Suppressor macrophage treated with lipopolysaccharide for 4 hours (primary cell): ENCODE results near the gene PCP4L1.
"Not testable (repeated sequence)": the region's sequence is repeated elsewhere in the genome, so short reads cannot be mapped to it uniquely, and the experiment has no call there.

Experiments
- DNase-seq: peaks from one replicate; pipeline ENCODE4 v3.0.0-alpha.2; 2020

PCP4L1 gene

DNA sequence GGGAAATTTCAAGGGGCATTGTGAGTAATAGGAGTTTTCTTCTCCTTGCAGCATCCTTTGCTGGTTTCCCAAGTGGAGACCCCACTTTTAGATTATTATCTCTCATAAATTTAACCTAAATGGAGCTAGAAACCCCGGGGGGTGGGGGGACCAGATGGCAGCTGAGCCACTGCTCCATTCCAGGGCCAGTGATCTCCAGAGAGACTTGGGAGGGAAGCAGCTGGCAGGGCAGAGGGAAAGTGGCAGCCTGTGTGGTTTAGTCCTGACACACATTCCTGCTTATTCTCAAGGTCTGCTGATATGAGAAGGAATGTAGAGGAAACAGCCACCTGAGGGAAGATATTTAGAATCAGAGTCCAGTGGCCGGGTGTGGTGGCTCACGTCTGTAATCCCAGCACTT is 16.3 kb downstream of the PCP4L1 start:
- DNase-seq: no peak

DNA sequence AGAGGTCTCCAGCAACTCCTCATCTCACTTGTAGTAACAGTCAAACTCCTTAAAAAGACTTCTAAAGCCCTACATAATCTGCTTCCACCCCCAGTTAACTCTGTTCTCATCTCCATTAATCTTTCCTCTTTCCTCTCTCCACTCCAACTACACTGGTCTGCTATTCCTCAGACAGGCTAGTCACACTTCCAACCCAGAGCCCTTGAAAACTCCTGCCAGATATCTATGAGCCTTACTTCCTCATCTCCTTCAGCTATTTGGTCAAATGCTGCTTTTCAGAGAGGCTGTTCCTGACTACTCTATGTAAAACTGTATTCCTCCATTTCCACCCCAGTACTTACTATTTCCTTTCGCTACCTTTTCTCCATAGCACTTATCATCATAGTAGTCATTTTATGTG is 24.4 kb downstream of the PCP4L1 start:
- peak; percentile 22 for DNase-seq

DNA sequence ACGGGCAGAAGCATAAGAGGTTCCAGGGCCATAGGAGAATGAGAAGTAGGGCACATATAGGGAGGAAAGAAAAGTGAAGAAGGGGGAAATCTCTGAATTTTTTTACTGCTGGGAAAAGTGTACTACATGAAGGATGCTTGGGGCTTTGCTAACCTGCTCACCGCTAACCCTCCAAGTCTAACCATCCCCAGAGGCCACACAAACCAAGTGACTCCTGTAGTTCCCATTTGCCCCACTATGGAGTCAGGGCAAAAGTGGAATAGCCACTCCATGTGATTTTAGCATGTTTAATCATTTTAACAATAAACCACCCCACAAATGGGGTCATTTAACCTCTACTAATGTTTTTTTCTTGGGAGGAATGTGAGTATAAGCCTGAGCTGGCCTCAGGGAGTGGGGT is 26.6 kb downstream of the PCP4L1 start:
- DNase-seq: no peak

DNA sequence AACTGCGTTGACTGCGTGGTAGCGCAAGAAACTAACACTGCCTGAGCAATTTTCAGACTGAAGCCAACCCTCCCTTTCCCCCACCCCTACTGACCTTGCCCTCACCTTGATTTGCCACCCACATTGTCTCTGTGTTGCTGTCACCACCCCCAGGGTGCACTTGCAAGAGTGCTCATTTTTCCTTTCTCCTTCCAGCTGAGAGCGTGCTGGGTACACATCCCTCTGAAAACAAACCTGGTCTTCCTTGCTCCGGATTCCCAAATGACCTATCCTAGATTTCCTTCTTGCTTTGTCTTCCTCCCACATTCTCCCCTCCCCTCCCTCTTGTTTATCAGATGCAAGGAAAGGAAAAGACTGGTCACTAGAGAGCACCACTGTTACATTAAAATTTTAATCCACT is 27.0 kb downstream of the PCP4L1 start:
- no peak for DNase-seq

DNA sequence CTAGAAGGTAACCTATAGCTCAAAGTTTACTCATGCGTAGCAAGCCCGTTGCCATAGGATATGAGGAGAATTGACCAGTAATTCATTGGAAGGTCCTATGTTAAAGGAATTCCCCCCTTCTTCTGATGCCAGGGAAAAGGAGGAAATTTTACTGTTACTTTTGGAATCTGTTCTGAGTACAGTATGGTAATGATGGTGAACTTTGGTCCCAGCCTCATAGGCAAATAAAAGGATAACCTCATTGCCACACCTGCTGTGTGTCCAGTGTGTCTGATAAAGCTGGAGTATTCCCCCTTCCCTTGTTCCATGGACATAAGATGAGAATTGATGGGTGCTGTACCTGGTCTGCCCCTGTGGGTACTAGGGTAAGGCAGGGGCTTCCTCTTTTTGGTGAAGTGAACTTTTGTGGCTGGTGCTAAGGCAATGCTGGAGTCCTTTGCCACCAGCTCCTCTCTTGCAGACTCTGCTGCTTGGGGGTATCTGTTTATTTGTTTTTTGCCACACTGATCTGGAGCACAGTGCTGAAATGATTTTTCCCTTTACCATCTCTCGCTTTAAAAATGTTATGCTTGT is 29.0 kb downstream of the PCP4L1 start:
- DNase-seq: no peak

DNA sequence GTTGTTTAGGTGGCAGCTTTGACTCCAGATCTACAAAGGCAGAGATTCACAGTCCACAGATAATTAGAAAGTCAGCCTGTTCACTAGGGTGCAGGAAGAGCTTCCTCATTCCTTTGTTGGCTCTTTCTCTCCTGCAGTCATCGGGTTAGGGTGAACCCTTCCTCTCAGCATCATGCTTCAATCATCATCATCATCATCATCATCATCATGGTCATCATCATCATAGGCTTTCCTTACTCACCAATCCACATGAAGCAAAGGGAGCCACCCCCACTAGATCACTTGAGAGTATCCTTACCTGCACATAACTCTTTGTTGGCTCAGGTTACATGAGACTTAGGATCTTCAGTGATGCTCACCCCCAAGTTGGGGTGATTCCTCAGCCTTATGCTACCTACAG is 32.2 kb downstream of the PCP4L1 start:
- no peak for DNase-seq

DNA sequence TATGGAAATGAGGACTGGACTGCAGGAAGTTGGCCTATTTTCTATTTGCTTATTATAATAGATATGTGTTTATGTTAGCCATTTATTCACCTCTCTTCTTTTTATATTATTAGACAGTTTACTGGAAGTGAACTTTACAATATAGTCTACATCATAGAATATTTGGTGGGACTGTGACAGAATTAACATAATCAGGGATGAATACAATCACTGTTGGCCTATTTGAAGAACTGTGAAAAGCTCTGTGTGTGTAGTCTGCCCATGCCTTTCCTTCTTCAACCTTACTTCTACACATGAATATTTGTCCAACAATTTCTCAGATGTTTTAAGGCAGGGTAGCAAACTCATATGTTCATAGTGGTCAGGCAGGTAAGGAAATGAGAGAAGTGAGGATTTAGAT is 38.9 kb downstream of the PCP4L1 start:
- DNase-seq: no peak

DNA sequence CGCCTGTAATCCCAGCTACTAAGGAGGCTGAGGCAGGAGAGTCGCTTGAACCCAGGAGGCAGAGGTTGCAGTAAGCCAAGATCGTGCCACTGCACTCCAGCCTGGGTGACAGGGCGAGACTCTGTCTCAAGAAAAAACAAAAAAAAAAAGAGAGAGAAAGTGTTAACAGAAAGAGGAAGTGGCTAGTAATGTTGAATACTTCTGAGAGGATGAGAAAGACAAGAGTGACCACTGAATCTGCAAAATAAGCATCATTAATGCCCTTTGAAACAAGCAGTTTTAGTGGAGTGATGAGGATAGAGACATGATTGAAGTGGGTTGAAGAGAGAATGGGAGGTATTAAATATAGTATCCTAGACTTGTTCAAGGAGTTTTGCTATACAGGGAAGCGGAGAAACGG is 39.6 kb downstream of the PCP4L1 start:
- peak; percentile 73 for DNase-seq

DNA sequence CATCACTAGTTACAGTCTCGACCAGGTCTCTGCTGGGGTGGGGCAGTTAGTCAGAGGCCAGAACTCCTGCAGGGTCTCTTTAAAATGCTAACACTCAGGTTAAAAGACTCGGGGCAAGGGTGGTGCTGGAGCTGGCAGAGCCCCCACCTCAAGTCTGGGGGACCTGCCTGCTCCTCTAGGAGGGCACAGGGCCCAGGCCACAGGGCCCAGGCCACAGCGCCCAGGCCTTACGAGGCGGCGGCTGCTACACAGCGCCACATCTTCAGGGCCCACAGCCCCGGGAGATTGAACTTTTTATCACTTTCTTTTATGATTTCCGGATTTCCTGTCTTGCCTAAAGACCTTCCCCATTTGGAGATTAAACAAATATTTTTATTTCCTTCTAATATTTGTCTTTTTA is 40.8 kb downstream of the PCP4L1 start:
- DNase-seq: no peak

DNA sequence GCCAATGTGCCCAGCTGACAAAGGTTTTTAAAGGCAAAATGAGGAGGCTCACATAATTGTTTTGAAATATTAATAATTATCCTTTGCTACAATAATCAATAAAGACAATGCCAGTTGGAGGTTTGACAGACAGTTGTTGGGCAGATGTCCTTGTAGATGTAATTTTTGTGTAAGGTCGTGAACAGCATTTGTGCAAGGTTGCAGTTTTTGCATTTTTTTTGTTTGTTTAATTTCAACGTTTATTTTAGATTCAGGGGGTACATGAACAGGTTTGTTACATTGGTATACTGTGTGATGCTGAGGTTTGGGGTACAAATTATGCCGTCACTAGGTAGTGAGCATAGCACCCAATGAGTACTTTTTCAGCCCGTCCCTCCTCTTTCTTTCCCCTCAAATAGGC is 41.9 kb downstream of the PCP4L1 start:
- DNase-seq: no peak

DNA sequence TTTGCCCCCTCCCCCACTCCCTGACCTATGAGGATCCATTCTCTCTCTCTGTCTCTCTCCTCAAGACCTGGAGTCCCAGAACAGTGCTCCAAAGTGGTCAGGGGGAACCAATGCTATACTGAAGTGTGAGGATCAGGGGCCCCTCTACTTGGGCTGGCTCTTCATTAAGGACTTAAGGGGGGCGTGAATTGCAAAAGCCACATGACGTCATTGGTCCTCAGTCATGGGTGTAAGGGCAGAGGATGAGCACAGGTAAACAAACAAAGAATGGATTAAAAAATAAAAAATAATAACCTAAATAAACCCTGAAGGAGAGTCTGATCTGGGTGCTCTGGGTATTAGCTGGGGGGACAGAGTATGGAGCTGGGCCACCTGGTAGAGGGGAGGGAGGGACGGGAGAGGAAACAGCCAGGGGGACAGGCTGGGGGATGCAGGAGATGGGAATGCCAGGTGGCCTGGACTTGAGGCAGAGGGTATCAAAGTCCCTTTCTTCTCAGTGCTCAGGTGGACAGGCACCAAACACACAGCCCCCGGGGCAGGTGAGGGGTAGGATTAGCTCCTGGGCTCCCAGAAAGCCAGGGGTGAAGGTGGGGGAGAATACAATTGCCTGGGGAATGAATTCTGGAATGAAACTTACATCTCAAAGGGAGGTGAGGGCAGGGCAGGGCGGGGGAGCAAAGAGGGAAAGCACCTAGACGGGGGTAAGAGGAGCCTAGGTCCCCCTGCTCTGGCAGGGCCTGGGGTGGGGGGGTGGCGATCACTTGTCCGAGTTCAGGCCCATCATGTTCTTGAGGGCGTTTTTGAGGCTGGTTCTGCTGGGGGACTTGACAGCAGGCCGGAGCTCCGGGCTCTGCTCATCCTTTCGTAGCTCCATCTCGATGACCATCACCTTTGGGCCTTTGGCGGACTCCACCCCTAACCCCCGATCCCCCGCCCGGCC is 46.7 kb downstream of the PCP4L1 start:
- no peak for DNase-seq

DNA sequence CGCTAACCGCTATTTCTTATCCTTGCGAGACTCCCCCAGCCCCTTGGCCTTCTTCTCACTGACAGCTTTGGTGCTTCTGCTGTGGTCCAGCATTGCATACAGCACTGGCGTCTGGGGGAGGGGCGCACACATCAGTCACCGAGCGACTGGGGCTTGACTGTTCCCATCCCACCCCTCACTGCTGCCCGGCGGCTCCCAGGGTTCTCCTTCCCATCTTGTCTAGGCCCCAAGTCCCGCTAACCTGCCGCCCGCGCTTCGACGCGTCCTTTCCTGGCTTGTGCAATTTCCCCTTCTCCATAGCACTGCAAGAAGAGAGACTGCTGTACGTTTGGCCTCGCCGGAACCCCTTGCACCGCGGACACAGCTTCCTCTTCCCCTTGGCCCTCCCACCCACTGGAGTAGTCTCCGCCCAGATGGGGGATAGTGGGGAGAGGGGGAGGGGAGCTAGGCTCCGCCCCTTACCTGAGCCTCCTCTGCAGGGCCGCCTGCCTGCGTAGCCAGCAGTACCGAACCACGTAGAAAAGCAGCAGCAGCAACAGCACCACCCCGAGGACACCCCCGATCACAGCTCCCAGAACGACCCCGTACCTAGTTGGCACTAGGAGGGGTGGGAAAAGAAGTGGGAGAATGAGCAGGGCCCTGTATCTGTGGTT is 47.4 kb downstream of the PCP4L1 start:
- peak; percentile 83 for DNase-seq

DNA sequence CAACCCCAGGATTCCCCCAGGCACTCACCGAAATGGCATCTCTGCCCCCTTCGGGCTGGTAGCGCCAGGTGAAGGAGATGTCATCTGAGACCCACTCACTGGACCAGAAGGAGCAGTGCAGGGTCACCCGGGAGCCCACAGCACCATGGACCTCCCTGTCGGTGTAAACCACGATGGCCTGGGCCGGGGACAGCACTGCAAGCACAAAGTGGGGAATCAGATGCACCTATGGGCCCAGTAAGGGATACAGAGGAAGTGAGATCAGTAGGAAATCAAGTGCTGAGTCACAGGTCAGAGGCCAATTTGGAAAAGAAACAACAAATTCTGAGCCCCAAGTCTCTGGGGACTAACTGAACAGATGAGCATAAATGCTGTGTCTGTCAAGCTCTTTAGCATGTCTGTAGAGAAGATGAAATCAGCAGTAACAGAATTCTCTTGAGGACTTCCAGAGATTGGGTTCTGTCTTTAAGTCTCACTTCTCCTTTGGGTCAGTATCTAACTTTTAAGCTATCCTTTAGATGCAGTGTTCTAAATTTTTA is 48.8 kb downstream of the PCP4L1 start:
- DNase-seq: peak; percentile 30

DNA sequence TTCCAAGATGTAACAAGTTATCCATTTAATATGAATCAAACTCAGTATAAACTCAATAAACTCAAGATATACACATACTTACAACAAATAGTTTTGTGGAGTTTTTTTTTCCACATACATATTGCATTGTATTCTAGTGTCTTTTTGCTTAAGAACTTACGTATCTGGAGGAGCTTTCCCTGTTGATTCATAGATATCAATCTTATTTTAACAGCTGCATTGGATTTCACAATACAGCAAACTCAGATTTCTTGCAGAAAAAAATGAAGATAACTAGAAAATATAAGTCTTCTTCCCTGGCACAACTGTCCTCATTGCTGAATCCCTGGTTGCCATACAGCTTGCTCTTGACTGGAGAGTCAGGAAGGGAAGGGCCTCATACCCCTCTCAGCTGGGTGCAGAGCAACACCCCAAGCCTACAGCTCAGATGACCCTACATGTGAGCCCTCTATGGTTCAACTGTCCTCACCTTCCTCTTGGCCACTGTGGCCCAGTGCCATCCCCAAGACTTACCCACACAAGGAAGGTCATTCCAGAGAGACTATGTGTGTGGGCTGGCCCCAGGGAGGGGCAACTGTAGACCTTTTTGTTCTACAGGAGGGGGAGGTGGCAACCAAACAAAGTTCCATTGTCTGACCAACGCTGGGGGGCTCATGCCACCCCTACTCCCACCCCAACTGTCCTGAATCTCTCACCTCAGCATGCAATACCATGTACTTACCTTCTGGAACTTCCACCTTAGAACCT is 49.5 kb downstream of the PCP4L1 start:
- no peak for DNase-seq

DNA sequence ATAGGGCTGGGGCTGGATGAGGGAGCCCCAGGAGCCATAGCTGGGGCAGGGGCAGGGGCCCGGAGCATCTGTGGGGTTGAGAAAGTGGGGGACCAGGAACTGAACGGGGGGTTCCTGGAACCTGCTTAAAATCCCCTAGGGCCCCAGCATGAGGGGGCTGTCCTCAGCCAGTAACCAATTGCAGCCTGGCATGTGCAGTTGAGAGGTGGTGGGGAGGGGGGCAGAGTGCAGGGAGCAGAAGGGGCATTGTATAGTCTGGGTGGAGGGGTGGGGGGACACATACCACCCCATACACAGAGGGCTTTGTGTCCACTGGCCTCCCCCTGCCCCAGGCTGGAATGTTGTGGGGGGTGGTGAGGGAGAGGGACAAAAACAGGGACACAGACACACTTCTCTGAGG is 51.3 kb downstream of the PCP4L1 start, which contains the start of gene MPZ:
Gene MPZ (minus strand): TSS at position 101 of the 400 bp plus-strand sequence. CDS start 63 bp downstream, at position 38.
- no peak for DNase-seq

DNA sequence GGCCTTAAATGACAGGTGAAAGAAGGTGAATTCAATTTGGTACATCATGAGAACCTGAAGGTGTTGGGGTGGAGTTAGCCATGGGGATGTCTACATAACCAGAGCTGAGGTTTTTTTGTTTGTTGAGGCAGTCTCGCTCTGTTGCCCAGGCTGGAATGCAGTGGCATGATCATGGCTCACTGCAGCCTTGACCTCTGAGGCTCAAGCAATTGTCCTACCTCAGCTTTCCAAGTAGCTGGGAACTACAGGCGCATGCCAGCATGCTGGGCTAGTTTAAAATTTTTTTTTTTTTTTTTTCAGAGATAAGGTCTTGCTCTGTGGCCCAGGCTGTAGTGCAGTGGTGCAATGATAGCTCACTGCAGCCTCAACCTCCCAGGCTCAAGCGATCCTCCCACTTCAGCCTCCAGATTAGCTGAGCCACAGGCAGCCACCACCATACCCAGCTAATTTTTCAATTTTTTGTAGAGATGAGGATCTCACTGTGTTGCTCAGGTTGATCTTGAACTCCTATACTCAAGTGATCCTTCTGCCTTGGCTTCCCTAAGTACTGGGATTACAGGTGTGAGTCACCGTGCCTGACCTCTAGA is 53.1 kb downstream of the PCP4L1 start:
- DNase-seq: no peak

DNA sequence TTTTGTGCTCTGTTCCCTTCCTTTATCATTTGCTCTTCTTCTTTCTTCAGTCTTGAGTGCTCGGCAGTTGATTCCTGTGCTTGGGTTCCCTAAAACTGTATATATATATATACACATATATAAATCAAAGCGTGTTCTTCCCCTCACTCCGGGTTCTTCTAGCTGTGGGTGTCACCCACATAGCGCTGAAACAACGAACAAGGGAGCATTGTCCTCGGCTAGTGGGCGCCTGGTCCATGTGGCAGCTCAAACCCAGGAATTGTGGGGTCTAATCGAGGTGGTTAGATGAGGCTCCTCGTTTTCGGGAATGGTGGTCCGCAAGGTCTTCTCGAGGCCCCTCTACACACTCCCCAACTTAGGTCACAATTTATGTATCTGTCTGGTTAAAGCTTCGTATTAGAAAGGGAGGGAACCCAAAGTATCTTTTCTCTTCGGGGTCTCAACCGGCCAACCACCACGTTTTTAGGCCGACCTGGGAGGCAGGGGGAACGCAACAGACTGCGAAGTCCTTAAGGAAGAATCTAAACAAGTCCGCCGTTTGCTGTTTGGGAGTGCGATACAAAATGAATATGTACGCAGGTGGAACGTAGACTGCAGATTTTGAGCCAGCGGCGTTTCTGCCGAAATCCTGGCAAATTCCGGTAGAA is 55.1 kb downstream of the PCP4L1 start:
- peak; percentile 7 for DNase-seq

DNA sequence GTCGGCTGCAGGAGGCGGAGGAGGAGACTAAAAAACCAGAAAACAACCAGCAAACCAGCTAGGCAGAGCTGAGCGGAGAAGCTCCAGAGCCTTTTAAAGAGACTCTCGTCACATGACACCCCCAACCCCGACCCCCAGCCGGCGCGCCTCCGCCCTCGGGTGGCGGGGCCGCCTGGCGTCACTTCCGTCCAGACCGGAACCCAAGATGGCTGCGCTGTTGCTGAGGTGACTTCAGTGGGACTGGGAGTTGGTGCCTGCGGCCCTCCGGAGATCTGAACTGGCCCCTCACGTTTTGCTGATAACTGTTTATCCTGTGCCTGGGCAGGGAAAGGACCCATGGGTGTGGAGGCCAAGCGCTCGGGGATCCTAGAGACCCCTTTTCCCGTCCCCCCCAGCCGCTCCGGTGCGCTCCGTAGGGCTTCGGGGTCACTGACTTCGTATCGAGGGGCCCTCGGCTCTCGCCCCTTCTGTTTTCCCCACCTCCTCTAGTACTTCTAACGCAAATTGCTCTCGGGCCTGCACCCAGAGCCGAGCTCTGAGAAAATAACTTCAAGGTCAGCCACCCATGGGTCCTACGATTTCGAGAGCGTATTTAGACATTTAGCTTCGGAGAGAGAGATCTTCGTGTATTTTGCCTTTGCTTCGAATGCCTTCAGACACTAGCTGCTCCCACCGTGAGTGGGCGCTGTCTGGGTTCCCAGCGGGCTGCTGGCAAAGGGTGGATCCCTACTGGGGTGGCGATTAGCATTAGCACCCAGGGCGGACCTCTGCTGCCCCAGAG is 55.8 kb downstream of the PCP4L1 start, which contains the start of gene SDHC:
Gene SDHC (plus strand): TSS at position 181 of the 781 bp plus-strand sequence. CDS start 25 bp downstream, at position 206.
- peak; percentile 91 for DNase-seq

DNA sequence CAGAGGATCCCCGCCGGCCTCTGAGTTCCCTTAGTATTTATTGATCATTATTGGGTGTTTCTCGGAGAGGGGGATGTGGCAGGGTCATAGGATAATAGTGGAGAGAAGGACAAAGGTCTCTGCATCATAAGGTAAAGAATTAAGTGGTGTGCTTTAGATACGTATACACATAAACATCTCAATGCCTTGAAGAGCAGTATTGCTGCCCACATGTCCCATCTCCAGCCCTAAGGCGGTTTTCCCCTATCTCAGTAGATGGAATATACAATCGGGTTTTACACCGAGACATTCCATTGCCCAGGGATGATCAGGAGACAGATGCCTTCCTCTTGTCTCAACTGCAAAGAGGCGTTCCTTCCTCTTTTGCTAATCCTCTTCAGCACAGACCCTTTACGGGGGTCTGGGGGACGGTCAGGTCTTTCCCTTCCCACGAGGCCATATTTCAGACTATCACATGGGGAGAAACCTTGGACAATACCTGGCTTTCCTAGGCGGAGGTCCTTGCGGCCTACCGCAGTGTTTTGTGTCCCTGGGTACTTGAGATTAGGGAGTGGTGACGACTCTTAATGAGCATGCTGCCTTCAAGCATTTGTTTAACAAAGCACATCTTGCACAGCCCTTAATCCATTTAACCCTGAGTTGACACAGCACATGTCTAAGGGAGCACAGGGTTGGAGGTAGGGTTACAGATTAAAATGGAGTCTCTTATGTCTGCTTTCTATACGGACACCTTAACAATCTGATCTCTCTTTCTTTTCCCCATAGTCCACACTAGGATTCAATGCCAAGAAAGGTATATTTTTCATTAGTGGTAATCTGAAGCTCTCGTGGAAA is 57.5 kb downstream of the PCP4L1 start:
- not testable (repeated sequence) for DNase-seq

DNA sequence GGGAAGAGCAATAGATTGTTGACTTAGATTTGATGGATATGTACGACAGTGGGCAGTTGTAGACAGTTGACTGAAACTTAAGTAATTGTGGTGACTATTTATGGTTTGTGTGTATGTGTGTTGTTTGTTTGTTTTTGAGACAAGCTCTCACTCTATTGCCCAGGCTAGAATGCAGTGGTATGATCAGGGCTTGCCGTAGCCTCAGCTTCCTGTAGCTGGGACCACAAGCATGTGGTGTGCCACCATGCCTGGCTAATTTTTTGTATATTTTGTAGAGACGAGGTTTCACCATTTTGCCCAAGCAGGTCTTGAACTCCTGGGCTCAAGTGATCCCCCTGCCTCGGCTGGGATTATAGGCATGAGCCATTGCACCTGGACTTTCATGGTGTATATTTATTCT is 65.5 kb downstream of the PCP4L1 start:
- no peak for DNase-seq
